ENCODE measurements around the gene LRBA. TPM values are rescaled to one million over a fixed set of nuclear protein-coding genes. Genes with fewer than 3 reads are reported as not detected.

LRBA gene
- total RNA-seq, 1 experiment from 2014 or later: 55.3 TPM

GRCh38 chr4:150632639-150633038, 382.4 kb downstream of the LRBA start:
- Histone ChIP-seq H3K79me1 (ENCODE audit: insufficient read depth, low read depth, low read length, poor library complexity, severe bottlenecking) (no peaks in the 10 kb centered on the region), H3K23ac (ENCODE audit: insufficient read length, low read depth, low read length) (no peak overlapping the region), H2BK120ac (ENCODE audit: low read depth, low read length, poor library complexity, severe bottlenecking) (no peak overlapping the region), H3K4me1 (ENCODE audit: insufficient read depth, low read length) (no peaks in the 10 kb centered on the region), H2BK15ac (ENCODE audit: low read depth, low read length) (no peak overlapping the region), H3K9me3 (ENCODE audit: control insufficient read depth, low read depth, low read length) (no peaks in the 10 kb centered on the region), H2BK12ac (ENCODE audit: insufficient read length, low read depth, low read length) (no peak overlapping the region), H4K8ac (replicated peaks; ENCODE audit: insufficient read length, low read depth, low read length) (no peak overlapping the region), H3K27me3 (ENCODE audit: insufficient read depth, low read length) (no peaks in the 10 kb centered on the region), H3T11ph (ENCODE audit: low read length) (no peak overlapping the region), H3K27ac (ENCODE audit: insufficient read length, low read depth, low read length) (no peak overlapping the region), H2AK5ac (ENCODE audit: insufficient read length, low read length) (no peak overlapping the region), H3K4ac (ENCODE audit: low read depth, low read length) (no peak overlapping the region), H3K23me2 (ENCODE audit: insufficient read length, low read depth, low read length, poor library complexity, severe bottlenecking) (no peaks in the 10 kb centered on the region), H2BK20ac (ENCODE audit: low read depth, low read length, poor library complexity, severe bottlenecking) (no peak overlapping the region), H2BK5ac (ENCODE audit: insufficient read length, low read length) (no peak overlapping the region), H3K9ac (ENCODE audit: extremely low read depth, insufficient read length, low read length) (no peak overlapping the region), H3K56ac (ENCODE audit: insufficient read length, low read depth, low read length) (no peak overlapping the region), H3K14ac (ENCODE audit: insufficient read depth, low read length) (no peak overlapping the region), H3K18ac (ENCODE audit: insufficient read length, low read depth, low read length) (no peak overlapping the region), H4K91ac (ENCODE audit: insufficient read length, low read depth, low read length) (no peak overlapping the region), H4K5ac (ENCODE audit: insufficient read length, low read depth, low read length) (no peak overlapping the region), H3K79me2 (ENCODE audit: insufficient read depth, low read length) (no peaks in the 10 kb centered on the region), H3K4me2 (ENCODE audit: insufficient read depth, insufficient read length, low read length) (no peak overlapping the region), H2AFZ (ENCODE audit: low read length) (no peak overlapping the region), H4K20me1 (ENCODE audit: control insufficient read depth, insufficient read depth, insufficient read length) (no peaks in the 10 kb centered on the region)
- no peaks in the 10 kb centered on the region; a peak in 1 of 4 replicates for H3K4me1 Mint-ChIP-seq
- no peaks in the 10 kb centered on the region for H3K9me3 Mint-ChIP-seq
- no peaks in the 10 kb centered on the region; a peak in 3 of 7 replicates for H3K36me3 Mint-ChIP-seq (ENCODE audit: insufficient read depth in 1 of 3, low read depth in 3 of 3)
- 0 out of 7 replicates have a peak overlapping the region, but pooled peaks of 1 of the 3 experiments have one; percentile 28 for H3K27ac Mint-ChIP-seq
- TF ChIP-seq CTCF (conservative IDR thresholded peaks at IDR 0.05): no peak
- H3K27me3 Mint-ChIP-seq (ENCODE audit: low read depth): no peaks in the 10 kb centered on the region
- DNase-seq: no peak
- no peak overlapping the region for H3K4me3 Mint-ChIP-seq
